IMR-90 (cell line): ENCODE measurements around the gene ZNF506. TPM values are rescaled to one million over a fixed set of nuclear protein-coding genes. Genes with fewer than 3 reads are reported as not detected.

Experiments
- ATAC-seq: fragments of 200-7000 bp; cut with Tn5 transposase; 2 replicates; pipeline ENCODE4 v1.9.1; 2020; ENCODE audit warnings: low read depth, mild to moderate bottlenecking, moderate library complexity
- BruUV-seq: library from RNA; stranded (reverse); fragments of 400-500 nt; replicated peaks from 2 replicates; lab custom pipeline; 2021; lab: Mats Ljungman, UMichigan
- CTCF ChIA-PET: fragments of 300-600 bp; formaldehyde crosslinking; extraction: SDS; loops from one replicate; lab custom pipeline; 2021; ENCODE audit warnings: antibody characterized with exemption; lab: Yijun Ruan, JAX
- POLR2A ChIA-PET: fragments of 300-600 bp; sonication (Branson Sonifier 250); formaldehyde crosslinking; loops from one replicate; lab custom pipeline; 2022; ENCODE audit warnings: antibody characterized with exemption; ENCODE audit not compliant: unreplicated experiment; lab: Charles Lee
- DNase-seq: peaks from one replicate; pipeline ENCODE4 v3.0.0; 2013
- H2AFZ ChIP-seq: replicated peaks from 2 replicates; pipeline ENCODE3; 2013; ENCODE audit warnings: low read length, mild to moderate bottlenecking; ENCODE audit not compliant: poor library complexity
- H2AK5ac ChIP-seq: 2 replicates; pipeline ENCODE4 v1.6.1; 2013; ENCODE audit warnings: low read depth, low read length, inconsistent platforms
- H2AK9ac ChIP-seq: replicated peaks from 2 replicates; pipeline ENCODE3; 2013; ENCODE audit warnings: mild to moderate bottlenecking, low read depth, low read length, moderate library complexity; ENCODE audit not compliant: poor library complexity
- H2BK120ac ChIP-seq: 2 replicates; pipeline ENCODE4 v1.6.1; 2013; ENCODE audit warnings: low read depth, low read length, inconsistent platforms
- H2BK15ac ChIP-seq: 3 replicates; pipeline ENCODE4 v1.6.1; 2013; ENCODE audit warnings: low read depth, low read length, inconsistent platforms
- H2BK20ac ChIP-seq: 2 replicates; pipeline ENCODE4 v1.6.1; 2013; ENCODE audit warnings: low read depth, mild to moderate bottlenecking, inconsistent platforms, low read length, moderate library complexity
- H2BK5ac ChIP-seq: 2 replicates; pipeline ENCODE4 v1.6.1; 2013; ENCODE audit warnings: mild to moderate bottlenecking, low read depth, low read length, inconsistent platforms; ENCODE audit not compliant: poor library complexity, severe bottlenecking
- H3K14ac ChIP-seq: replicated peaks from 2 replicates; pipeline ENCODE4 v1.6.1; 2013; ENCODE audit warnings: low read depth, low read length, inconsistent platforms
- H3K18ac ChIP-seq: 2 replicates; pipeline ENCODE4 v1.6.1; 2013; ENCODE audit warnings: low read depth, low read length, control low read depth
- H3K23ac ChIP-seq: 2 replicates; pipeline ENCODE4 v1.6.1; 2013; ENCODE audit warnings: low read depth, low read length, inconsistent platforms
- H3K27ac ChIP-seq: 2 replicates; pipeline ENCODE4 v1.5.1; 2013; ENCODE audit warnings: mild to moderate bottlenecking, control low read depth, low read length; ENCODE audit not compliant: insufficient read depth
- H3K27me3 ChIP-seq: 2 replicates; pipeline ENCODE4 v1.6.1; 2013; ENCODE audit warnings: low read length; ENCODE audit not compliant: control insufficient read depth, insufficient read depth
- H3K36me3 ChIP-seq: 2 replicates; pipeline ENCODE4 v1.6.1; 2013; ENCODE audit warnings: low read length, mixed read lengths; ENCODE audit not compliant: control insufficient read depth, insufficient read depth
- H3K4ac ChIP-seq: 2 replicates; pipeline ENCODE4 v1.6.1; 2013; ENCODE audit warnings: low read depth, low read length, inconsistent platforms
- H3K4me1 ChIP-seq: 2 replicates; pipeline ENCODE4 v1.6.1; 2013; ENCODE audit warnings: low read length, mixed read lengths; ENCODE audit not compliant: control insufficient read depth, insufficient read depth
- H3K4me2 ChIP-seq: 2 replicates; pipeline ENCODE4 v1.6.1; 2013; ENCODE audit warnings: low read depth, mild to moderate bottlenecking, control low read depth, low read length, moderate library complexity
- H3K4me3 ChIP-seq: 2 replicates; pipeline ENCODE4 v1.5.1; 2013; ENCODE audit warnings: low read depth, mild to moderate bottlenecking, control low read depth, low read length, moderate library complexity; ENCODE audit not compliant: insufficient read depth
- H3K56ac ChIP-seq: 2 replicates; pipeline ENCODE4 v1.6.1; 2013; ENCODE audit warnings: low read length, inconsistent platforms; ENCODE audit not compliant: insufficient read depth; ENCODE audit errors: extremely low read depth
- H3K79me1 ChIP-seq, 2 experiments: 2 replicates each; pipeline ENCODE4 v1.6.1; 2013; ENCODE audit warnings: low read length in 2 of 2, inconsistent platforms in 1 of 2, low read depth in 1 of 2
- H3K9ac ChIP-seq: 2 replicates; pipeline ENCODE4 v1.6.1; 2013; ENCODE audit warnings: low read depth, low read length, control low read depth
- H3K9me1 ChIP-seq: 2 replicates; pipeline ENCODE4 v1.6.1; 2013; ENCODE audit warnings: low read length, inconsistent platforms; ENCODE audit not compliant: insufficient read depth
- H3K9me3 ChIP-seq: 2 replicates; pipeline ENCODE4 v1.6.1; 2013; ENCODE audit warnings: low read length; ENCODE audit not compliant: control insufficient read depth, insufficient read depth
- H4K20me1 ChIP-seq: 2 replicates; pipeline ENCODE4 v1.6.1; 2013; ENCODE audit warnings: low read length, inconsistent platforms; ENCODE audit not compliant: insufficient read depth
- H4K5ac ChIP-seq: 2 replicates; pipeline ENCODE4 v1.6.1; 2013; ENCODE audit warnings: mild to moderate bottlenecking, low read depth, low read length, control low read depth
- H4K8ac ChIP-seq, 2 experiments: 2 replicates each; pipeline ENCODE4 v1.6.1; 2013; ENCODE audit warnings: low read depth in 2 of 2, low read length in 2 of 2, control low read depth in 1 of 2, inconsistent platforms in 1 of 2
- H4K91ac ChIP-seq: 2 replicates; pipeline ENCODE4 v1.6.1; 2013; ENCODE audit warnings: low read depth, low read length, inconsistent platforms; ENCODE audit not compliant: insufficient read depth
- BHLHE40 ChIP-seq: fragments of 150-350 bp; IDR thresholded peaks from 2 replicates; pipeline ENCODE4 v1.6.1; 2016; ENCODE audit warnings: mild to moderate bottlenecking, low read depth, low read length
- CTCF ChIP-seq: conservative IDR thresholded peaks from 2 replicates; pipeline ENCODE4 v1.5.1; 2012; ENCODE audit warnings: mild to moderate bottlenecking, low read depth, low read length, improper control_type of control experiment
- ELK1 ChIP-seq: fragments of 150-350 bp; IDR thresholded peaks from 2 replicates; pipeline ENCODE4 v1.6.1; 2016; ENCODE audit warnings: low read depth, mild to moderate bottlenecking, low read length, moderate library complexity, borderline replicate concordance
- FOS ChIP-seq: fragments of 150-350 bp; IDR thresholded peaks from 2 replicates; pipeline ENCODE4 v1.6.1; 2016; ENCODE audit warnings: low read depth, low read length
- MAFK ChIP-seq: IDR thresholded peaks from 2 replicates; pipeline ENCODE4 v1.6.1; 2012; ENCODE audit warnings: low read depth, low read length, improper control_type of control experiment
- NFE2L2 ChIP-seq: fragments of 150-350 bp; IDR thresholded peaks from 2 replicates; pipeline ENCODE4 v1.6.1; 2016; ENCODE audit warnings: low read depth, mild to moderate bottlenecking, low read length
- POLR2A ChIP-seq: IDR thresholded peaks from 2 replicates; pipeline ENCODE4 v1.6.1; 2012; ENCODE audit warnings: mild to moderate bottlenecking, low read depth, low read length
- RAD21 ChIP-seq: IDR thresholded peaks from 2 replicates; pipeline ENCODE4 v1.6.1; 2012; ENCODE audit warnings: low read length, improper control_type of control experiment
- RCOR1 ChIP-seq: IDR thresholded peaks from 2 replicates; pipeline ENCODE4 v1.6.1; 2012; ENCODE audit warnings: mild to moderate bottlenecking, low read length, improper control_type of control experiment; ENCODE audit not compliant: insufficient replicate concordance
- SMC3 ChIP-seq: fragments of 150-350 bp; IDR thresholded peaks from 2 replicates; pipeline ENCODE4 v1.6.1; 2016; ENCODE audit warnings: low read depth, mild to moderate bottlenecking, antibody characterized with exemption, low read length, moderate library complexity
- WGBS, 2 experiments: methylation state at CpG; one replicate each; pipeline versions ENCODE4 v1.1.5 to v1.1.7; 2013; ENCODE audit warnings: missing lambda C conversion rate in 2 of 2; ENCODE audit not compliant: insufficient read length in 1 of 2; ENCODE audit errors: extremely low coverage in 2 of 2; 5-methylcytosine and 5-hydroxymethylcytosine counted together
- dilution Hi-C: fragments of 300-500 bp; cut with HindIII; formaldehyde crosslinking; loops from one replicate; pipeline ENCODE4 v1.14.3; 2018; ENCODE audit warnings: low sequenced_read_pairs; ENCODE audit not compliant: unreplicated experiment
- in situ Hi-C: fragments of 300-500 bp; cut with MboI; formaldehyde crosslinking; loops from 3 replicates; pipeline ENCODE4 v1.14.3; 2019; ENCODE audit warnings: low sequenced_read_pairs, inconsistent platforms, mixed read lengths
- intact Hi-C: fragments of 100-400 bp; cut with micrococcal nuclease; formaldehyde crosslinking; loops from 2 replicates; pipeline ENCODE4 v1.10.0; 2022
- polyA plus RNA-seq, 3 experiments: library from polyadenylated mRNA; depleted of rRNA; stranded (reverse); fragments of >200 nt; gene quantifications; 2 replicates each; pipeline ENCODE4 v1.2.3, GENCODE V29; 2012; ENCODE audit warnings: low replicate concordance in 1 of 3
- total RNA-seq: library from RNA; depleted of rRNA; stranded (reverse); fragments of >200 nt; gene quantifications from 2 replicates; pipeline ENCODE4 v1.2.3, GENCODE V29; 2012

The ZNF506 gene
- total and polyA plus RNA-seq, 2 of the 4 experiments (the other 2 are of a cell fraction): 2.4 to 6.1 TPM

GRCh38 chr19:19847781-19848180 lies 26.2 kb upstream of the ZNF506 start:
- ATAC-seq: no peak
- DNase-seq: no peak
- Histone ChIP-seq H3K14ac (no peak overlapping the region), H3K79me1 (no peaks in the 10 kb centered on the region), H3K36me3 (no peaks in the 10 kb centered on the region), H3K4me2 (no peak overlapping the region), H2BK120ac (no peak overlapping the region), H2AK5ac (no peak overlapping the region), H3K18ac (no peak overlapping the region), H4K20me1 (no peaks in the 10 kb centered on the region), H3K9ac (no peak overlapping the region), H3K4ac (no peak overlapping the region), H2BK5ac (no peak overlapping the region), H3K9me3 (peaks cover 25% of the 10 kb centered on the region), H2AFZ (no peak overlapping the region), H4K5ac (no peak overlapping the region), H3K56ac (no peak overlapping the region), H3K27ac (no peak overlapping the region), H2AK9ac (no peak overlapping the region), H3K9me1 (no peaks in the 10 kb centered on the region), H3K27me3 (no peaks in the 10 kb centered on the region), H3K4me1 (no peaks in the 10 kb centered on the region), H2BK15ac (no peak overlapping the region), H2BK20ac (no peak overlapping the region), H4K8ac (no peak overlapping the region), H3K23ac (no peak overlapping the region), H3K4me3 (no peak overlapping the region), H4K91ac (no peak overlapping the region)
- intact Hi-C loops (no loop called here), in situ Hi-C loops (no loop called here), dilution Hi-C loops (no loop called here)
- TF ChIP-seq ELK1: no peak
- no peak for TF ChIP-seq CTCF
- TF ChIP-seq MAFK: no peak
- no peak for TF ChIP-seq POLR2A
- no peak for TF ChIP-seq RAD21
- no peak for TF ChIP-seq SMC3
- no peak for TF ChIP-seq FOS
- no peak for TF ChIP-seq RCOR1
- TF ChIP-seq NFE2L2: no peak
- no peak for TF ChIP-seq BHLHE40
- ChIA-PET POLR2A (no interaction called here), CTCF (no interaction called here)
- no TSS peak for BruUV-seq
- WGBS, 2 experiments: 100% methylated on average over 2 of the region's 12 CpGs; no CpG with 5 or more reads in 1 of the 2 experiments
